CD4-positive, alpha-beta T cell treated with Interleukin-15 for 1 hour (primary cell): ENCODE results near the gene IL1RAPL1.

ENCODE experiments used
- DNase-seq: peaks from one replicate; pipeline ENCODE4 v3.0.0-alpha.2; 2020

Gene IL1RAPL1

GRCh38 chrX:28586981-28587551 is at the start of gene IL1RAPL1:
Gene IL1RAPL1 (plus strand): TSS chrX:28587446.
- no peak for DNase-seq

GRCh38 chrX:28542791-28543190 is 44.5 kb upstream of the IL1RAPL1 start:
- no peak for DNase-seq

GRCh38 chrX:28549838-28550237 is 37.4 kb upstream of the IL1RAPL1 start:
- DNase-seq: no peak

- no peak for DNase-seq
Measured at GRCh38 chrX:28550331-28550872, 36.8 kb upstream of the IL1RAPL1 start.

- no peak for DNase-seq
Measured at GRCh38 chrX:28552322-28552721, 34.9 kb upstream of the IL1RAPL1 start.

GRCh38 chrX:28552882-28553829 is 34.1 kb upstream of the IL1RAPL1 start:
- no peak for DNase-seq

- no peak for DNase-seq
Measured at GRCh38 chrX:28576117-28576516, 11.1 kb upstream of the IL1RAPL1 start.

GRCh38 chrX:28581522-28581921 is 5.7 kb upstream of the IL1RAPL1 start:
- no peak for DNase-seq

- DNase-seq: no peak
Measured at GRCh38 chrX:28582511-28582910, 4.7 kb upstream of the IL1RAPL1 start.

- no peak for DNase-seq
Measured at GRCh38 chrX:28584025-28584424, 3.2 kb upstream of the IL1RAPL1 start.

GRCh38 chrX:28585767-28586166 is 1.5 kb upstream of the IL1RAPL1 start:
- DNase-seq: no peak

GRCh38 chrX:28586286-28586685 is 960 bp upstream of the IL1RAPL1 start:
- DNase-seq: no peak

GRCh38 chrX:28589046-28589445 is 1.8 kb downstream of the IL1RAPL1 start:
- DNase-seq: no peak

- no peak for DNase-seq
Measured at GRCh38 chrX:28590396-28590795, 3.1 kb downstream of the IL1RAPL1 start.

- DNase-seq: no peak
Measured at GRCh38 chrX:28591542-28591941, 4.3 kb downstream of the IL1RAPL1 start.

GRCh38 chrX:28595346-28595745 is 8.1 kb downstream of the IL1RAPL1 start:
- DNase-seq: no peak

- no peak for DNase-seq
Measured at GRCh38 chrX:28599957-28600356, 12.7 kb downstream of the IL1RAPL1 start.

- DNase-seq: no peak
Measured at GRCh38 chrX:28609003-28609402, 21.8 kb downstream of the IL1RAPL1 start.

- no peak for DNase-seq
Measured at GRCh38 chrX:28609917-28610613, 22.8 kb downstream of the IL1RAPL1 start.

- DNase-seq: no peak
Measured at GRCh38 chrX:28610746-28611145, 23.5 kb downstream of the IL1RAPL1 start.

- DNase-seq: no peak
Measured at GRCh38 chrX:28613558-28613957, 26.3 kb downstream of the IL1RAPL1 start.

GRCh38 chrX:28625223-28625622 is 38.0 kb downstream of the IL1RAPL1 start:
- DNase-seq: no peak

- no peak for DNase-seq
Measured at GRCh38 chrX:28626515-28626914, 39.3 kb downstream of the IL1RAPL1 start.
